Occipital lobe (tissue), 2 donors: ENCODE data around the gene PREPL. TPM values are rescaled to one million over a fixed set of nuclear protein-coding genes. Genes with fewer than 3 reads are reported as not detected.
"Not testable (repeated sequence)": the region's sequence is repeated elsewhere in the genome, so short reads cannot be mapped to it uniquely, and the experiment has no call there.

ENCODE experiments used
- DNase-seq: peaks from one replicate; lab custom pipeline; 2025; lab: John Stamatoyannopoulos, UW
- total RNA-seq: library from RNA; depleted of rRNA; stranded (reverse); fragments of >200 nt; gene quantifications from one replicate; pipeline ENCODE4 v1.2.3, GENCODE V29; 2014

Gene PREPL
- total RNA-seq, 1 donor from 2014 or later: 150 TPM

DNA sequence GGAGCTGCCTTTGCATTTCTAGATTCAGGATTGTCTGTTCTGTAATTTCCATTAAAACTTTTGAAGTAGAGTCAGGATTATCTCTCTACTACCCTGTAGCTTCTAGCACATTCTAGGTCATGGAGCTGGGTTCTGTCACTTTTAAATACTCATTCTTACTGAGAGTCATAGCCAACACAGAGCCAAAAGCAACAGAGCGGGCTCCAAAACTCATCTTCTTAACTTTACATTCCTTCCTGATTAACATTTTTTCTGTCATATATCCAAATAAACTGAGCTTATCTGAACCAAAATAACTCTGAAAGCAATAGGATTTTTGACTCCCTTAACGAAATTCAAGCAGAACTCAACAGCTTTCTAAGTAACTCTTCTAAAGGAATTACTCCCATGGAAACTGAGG, 12.9 kb downstream of the PREPL start:
- DNase-seq: no peak

DNA sequence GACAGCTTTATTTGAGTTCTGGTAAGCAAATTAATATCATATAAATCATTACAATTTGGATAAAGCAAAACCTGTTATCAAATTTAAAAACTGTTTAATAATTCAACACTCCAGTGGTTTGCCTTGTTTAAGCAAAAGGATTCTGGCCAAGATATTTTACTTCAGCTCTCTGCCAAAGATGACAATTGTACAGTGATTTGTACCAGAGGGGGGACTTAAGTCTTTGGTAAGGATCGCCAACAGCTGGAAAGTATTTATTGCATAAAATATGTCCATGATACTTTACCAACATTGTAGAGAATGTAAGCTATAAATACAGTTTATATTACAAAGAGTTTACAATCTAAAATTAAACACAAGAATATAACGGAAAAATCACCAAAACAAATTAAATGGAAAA, 13.8 kb downstream of the PREPL start:
- no peak for DNase-seq

DNA sequence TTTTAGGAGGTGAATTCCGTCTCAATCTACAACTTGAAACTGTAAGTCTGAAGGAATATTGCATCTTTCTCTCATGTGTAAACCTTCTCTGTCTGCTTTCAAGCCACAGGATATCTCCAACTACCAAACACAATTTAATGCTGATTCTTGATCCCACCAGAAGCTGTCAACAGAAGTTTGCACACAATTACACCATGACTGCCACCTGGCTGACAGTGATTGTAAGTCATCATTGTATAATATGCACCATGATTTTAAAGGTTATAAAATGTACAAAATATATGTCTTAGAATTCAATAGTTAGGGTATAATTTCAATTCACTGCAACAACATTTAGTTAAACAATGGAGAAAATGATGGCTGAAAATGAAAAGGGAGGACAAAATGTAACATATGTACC, 18.4 kb downstream of the PREPL start:
- no peak for DNase-seq

DNA sequence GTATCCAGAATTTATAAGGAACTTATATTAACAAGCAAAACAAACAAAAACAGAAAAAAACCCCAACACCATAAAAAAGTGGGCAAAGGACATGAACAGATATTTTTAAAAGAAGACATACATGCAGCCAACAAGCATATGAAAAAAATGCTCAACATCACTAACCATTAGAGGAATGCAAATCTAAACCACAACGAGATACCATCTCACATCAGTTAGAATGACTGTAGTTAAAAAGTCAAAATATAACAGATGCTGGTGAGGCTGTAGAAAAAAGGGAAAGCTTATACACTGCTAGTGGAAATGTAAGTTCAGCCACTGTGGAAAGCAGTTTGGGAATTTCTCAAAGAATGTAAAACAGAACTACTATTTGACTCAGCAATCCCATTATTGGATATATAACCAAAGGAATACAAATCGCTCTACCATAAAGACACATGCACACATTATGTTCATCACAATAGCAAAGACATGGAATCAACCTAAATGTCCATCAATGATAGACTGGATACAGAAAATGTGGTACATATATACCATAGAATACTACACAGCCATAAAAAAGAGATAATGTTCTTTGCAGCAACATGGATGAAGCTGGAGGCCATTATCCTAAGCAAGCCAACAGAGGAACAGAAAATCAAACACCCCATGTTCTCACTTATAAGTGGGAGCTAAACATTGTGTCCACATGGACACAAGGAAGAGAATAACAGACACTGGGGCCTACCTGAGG, 25.3 kb downstream of the PREPL start:
- no peak for DNase-seq

GRCh38 chr2:44333994-44334393, 27.3 kb downstream of the PREPL start:
- DNase-seq: no peak

- no peak for DNase-seq
Observed at GRCh38 chr2:44330801-44331200, 30.5 kb downstream of the PREPL start.

- DNase-seq: no peak
Observed at GRCh38 chr2:44329343-44329742, 32.0 kb downstream of the PREPL start.

GRCh38 chr2:44328750-44329149, 32.5 kb downstream of the PREPL start:
- DNase-seq: no peak

DNA sequence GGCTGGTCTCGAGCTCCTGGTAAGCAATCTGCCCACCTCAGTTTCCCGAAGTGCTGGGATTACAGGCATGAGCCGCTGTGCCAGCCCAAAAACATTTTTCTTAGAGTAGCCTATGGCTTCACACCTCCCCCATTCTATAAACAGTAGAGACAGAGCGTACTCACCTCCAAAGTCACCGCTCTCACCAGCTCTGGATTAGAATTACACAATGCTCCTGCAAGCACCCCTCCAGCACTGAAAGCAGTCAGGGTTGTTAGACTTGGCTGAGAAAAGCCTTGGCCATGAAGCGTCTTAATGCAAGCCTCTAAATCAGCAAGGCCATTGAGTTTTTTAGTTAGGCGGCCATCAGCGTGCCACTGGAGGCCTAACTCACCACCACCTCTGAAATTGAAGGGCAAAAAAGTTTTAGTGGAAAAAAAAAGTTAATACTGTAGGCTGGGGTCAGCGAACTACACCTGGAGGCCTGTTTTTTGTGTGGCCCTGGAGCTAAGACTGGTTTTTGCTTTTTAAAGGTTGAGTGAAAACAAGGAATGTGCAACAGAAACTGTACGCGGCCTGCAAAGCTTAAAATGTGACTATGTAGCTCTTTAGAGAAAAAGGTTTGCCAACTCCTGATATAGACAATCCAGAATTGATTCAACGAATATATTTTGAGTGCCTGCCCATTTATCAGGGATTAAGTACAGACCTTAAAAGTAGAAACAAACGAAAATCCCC, 34.6 kb downstream of the PREPL start:
- no peak for DNase-seq

DNA sequence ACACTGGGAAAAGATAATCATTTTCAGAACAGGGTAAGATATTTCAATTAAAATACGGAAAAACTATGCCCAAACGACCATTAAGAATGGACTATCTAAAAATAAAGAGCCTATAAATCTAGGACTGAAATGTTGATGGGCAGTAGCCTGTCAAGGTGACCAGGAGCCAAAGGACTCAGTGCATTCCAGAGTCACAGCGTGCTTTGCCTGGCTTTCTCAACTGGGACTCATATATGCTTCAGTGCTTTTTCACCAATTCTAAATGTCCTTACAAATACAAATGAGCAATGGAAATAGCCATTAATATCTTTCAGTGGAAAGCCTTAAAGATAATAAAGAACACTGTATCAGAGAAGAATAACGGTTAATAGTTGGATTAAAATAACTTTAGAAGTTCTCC, 35.4 kb downstream of the PREPL start:
- DNase-seq: no peak

GRCh38 chr2:44324971-44325426, 36.3 kb downstream of the PREPL start:
- no peak for DNase-seq

GRCh38 chr2:44321360-44321759, 39.9 kb downstream of the PREPL start:
- no peak for DNase-seq

- DNase-seq: no peak
Observed at GRCh38 chr2:44320832-44321231, 40.5 kb downstream of the PREPL start.

DNA sequence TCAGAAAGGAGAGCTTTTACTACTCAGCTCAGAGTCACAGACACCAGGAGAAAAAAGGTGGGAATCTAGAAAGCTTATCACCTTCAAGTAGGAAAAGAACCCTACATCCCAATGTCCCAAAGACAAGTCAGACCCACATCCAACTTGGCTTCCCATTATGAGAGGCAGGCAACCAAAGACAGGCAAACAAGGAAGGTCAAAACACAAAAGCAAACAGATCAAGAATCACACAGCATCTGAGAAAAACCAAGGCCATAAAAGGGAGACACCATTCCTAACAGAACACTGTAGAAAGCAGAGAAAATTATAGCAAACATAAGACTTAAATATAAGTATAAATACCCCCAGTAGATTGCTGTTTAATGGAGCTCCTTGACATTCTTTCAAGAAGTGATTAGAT, 45.3 kb downstream of the PREPL start:
- DNase-seq: no peak

DNA sequence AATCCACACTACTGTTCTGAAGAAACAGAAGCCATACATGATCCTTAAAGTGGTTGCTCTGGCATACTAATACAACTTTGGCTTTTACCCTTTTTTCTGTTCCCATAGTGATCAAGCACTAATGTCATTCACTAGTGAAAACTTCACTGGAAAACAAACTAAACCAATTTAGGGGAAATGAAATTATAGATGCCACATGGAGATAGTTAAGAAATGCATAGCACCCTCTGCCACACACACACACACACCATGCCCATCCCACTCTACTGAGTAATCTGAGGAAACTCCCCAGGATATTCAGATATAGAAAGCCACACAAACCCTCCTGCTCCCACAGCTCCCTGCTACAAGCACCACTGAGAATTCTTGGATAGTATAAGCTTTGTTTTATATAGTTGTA, 46.9 kb downstream of the PREPL start:
- DNase-seq: no peak

GRCh38 chr2:44310287-44310686, 51.0 kb downstream of the PREPL start:
- no peak for DNase-seq

DNA sequence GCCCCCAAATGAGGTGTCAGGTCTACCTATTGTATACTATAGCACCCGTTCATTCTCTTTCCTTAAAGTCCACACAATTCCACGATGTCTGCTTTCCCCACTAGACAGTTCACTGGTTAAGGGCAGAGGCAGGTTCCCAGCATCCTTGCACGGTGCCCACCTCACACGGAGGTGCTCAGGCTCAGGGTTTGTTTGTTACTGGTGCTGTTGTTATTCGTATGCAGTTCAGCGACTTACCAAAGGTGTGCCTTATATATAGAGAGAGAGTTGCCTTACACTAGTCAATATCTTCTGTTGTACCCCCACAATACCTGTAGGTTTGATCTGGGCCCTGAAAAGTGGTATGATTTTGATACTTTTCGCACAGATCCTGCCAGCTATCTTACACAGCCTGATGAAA, 55.4 kb downstream of the PREPL start:
- no peak for DNase-seq

DNA sequence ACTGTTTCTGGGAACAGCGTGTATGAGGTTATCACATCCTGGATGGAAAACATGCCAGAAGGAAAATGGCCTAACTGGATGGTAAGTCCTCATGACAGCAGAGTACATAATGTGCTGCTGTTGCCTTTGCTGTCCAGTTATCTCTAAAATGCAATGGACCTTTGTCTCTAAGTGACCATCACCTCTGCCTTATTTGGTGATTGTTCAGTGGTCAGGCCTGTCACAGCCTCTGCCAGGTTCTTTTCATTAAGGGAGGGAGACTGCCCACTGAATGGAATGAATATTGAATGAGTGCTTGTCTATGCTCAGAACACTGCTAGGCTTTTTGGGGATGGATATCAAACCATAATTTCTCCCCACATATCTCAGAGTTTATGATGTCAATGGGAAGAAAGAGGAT, 57.0 kb downstream of the PREPL start:
- DNase-seq: no peak

DNA sequence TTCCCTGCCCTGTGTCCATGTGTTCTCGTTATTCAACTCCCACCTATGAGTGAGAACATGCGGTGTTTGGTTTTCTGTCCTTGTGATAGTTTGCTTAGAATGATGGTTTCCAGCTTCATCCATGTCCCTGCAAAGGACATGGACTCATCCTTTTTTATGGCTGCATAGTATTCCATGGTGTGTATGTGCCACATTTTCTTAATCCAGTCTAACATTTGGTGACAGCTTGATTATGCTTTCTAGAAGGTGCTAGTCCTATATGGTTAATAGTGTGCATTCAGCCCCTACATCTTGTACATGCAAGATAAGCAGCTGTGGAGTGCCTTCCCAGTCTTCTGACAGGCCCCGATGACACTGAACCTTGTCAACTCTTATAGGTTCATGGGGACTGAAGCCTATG, 57.5 kb downstream of the PREPL start:
- not testable (repeated sequence) for DNase-seq

DNA sequence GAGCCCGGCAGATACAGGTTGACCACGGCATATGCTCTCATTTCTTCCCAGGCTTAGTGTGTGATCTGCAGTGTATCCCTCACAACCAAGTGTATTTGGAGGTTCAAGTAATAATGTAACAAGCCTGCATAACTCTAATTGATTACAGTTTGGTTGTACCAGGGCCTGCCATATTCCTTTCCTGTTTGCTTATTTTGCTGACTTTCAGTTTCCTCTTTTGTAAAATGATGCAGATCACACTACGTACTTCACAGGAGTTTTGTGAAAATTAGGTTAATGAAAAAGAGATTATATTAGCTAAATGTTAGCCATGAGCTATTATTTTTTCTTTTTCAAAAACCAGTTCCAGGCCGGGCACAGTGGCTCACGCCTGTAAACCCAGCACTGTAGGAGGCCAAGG, 60.2 kb downstream of the PREPL start:
- DNase-seq: no peak

- DNase-seq: no peak
Observed at GRCh38 chr2:44299635-44300034, 61.7 kb downstream of the PREPL start.

GRCh38 chr2:44297431-44297830, 63.9 kb downstream of the PREPL start:
- no peak for DNase-seq

GRCh38 chr2:44296653-44297052, 64.6 kb downstream of the PREPL start:
- DNase-seq: no peak
